WTC11 (cell line): ENCODE measurements around the gene PLK2.

Source experiments
- CREM ChIP-seq: sonication (generic); formaldehyde crosslinking; IDR thresholded peaks from 2 replicates; pipeline ENCODE4 v1.8.1; 2022; ENCODE audit warnings: mild to moderate bottlenecking, missing genetic modification reagents, moderate library complexity
- JUN ChIP-seq: sonication (generic); formaldehyde crosslinking; IDR thresholded peaks from 2 replicates; pipeline ENCODE4 v1.8.0; 2023; ENCODE audit warnings: mild to moderate bottlenecking, missing genetic modification reagents
- NFATC4 ChIP-seq: fragments of 250-450 bp; sonication (Bioruptor Pico); IDR thresholded peaks from 2 replicates; pipeline ENCODE4 v1.9.0; 2021; ENCODE audit warnings: mild to moderate bottlenecking
- NFYB ChIP-seq: sonication (generic); formaldehyde crosslinking; conservative IDR thresholded peaks from 2 replicates; pipeline ENCODE4 v1.8.0; 2022; ENCODE audit warnings: low read depth, missing genetic modification reagents
- SP1 ChIP-seq: sonication (generic); formaldehyde crosslinking; conservative IDR thresholded peaks from 2 replicates; pipeline ENCODE4 v1.8.1; 2022; ENCODE audit warnings: missing genetic modification reagents
- TF ChIP-seq, protein P1 (sequence below): fragments of 200-600 bp; IDR thresholded peaks from 2 replicates; pipeline ENCODE4 v1.8.0; 2022; ENCODE audit warnings: antibody characterized with exemption
- TF ChIP-seq, protein P2 (sequence below): sonication (generic); formaldehyde crosslinking; conservative IDR thresholded peaks from 2 replicates; pipeline ENCODE4 v1.8.1; 2022; ENCODE audit warnings: mild to moderate bottlenecking, missing genetic modification reagents
- TF ChIP-seq, protein P3 (sequence below): sonication (generic); formaldehyde crosslinking; IDR thresholded peaks from 2 replicates; pipeline ENCODE4 v1.8.0; 2023; ENCODE audit warnings: missing genetic modification reagents, mild to moderate bottlenecking, borderline replicate concordance
- TF ChIP-seq, protein P4 (sequence below): fragments of 250-450 bp; sonication (Bioruptor Pico); conservative IDR thresholded peaks from 2 replicates; pipeline ENCODE4 v1.9.0; 2021; ENCODE audit warnings: mild to moderate bottlenecking
- TF ChIP-seq, protein P5 (sequence below): sonication (generic); formaldehyde crosslinking; IDR thresholded peaks from 2 replicates; pipeline ENCODE4 v1.8.1; 2023; ENCODE audit warnings: mild to moderate bottlenecking, missing genetic modification reagents, moderate library complexity

DNA sequence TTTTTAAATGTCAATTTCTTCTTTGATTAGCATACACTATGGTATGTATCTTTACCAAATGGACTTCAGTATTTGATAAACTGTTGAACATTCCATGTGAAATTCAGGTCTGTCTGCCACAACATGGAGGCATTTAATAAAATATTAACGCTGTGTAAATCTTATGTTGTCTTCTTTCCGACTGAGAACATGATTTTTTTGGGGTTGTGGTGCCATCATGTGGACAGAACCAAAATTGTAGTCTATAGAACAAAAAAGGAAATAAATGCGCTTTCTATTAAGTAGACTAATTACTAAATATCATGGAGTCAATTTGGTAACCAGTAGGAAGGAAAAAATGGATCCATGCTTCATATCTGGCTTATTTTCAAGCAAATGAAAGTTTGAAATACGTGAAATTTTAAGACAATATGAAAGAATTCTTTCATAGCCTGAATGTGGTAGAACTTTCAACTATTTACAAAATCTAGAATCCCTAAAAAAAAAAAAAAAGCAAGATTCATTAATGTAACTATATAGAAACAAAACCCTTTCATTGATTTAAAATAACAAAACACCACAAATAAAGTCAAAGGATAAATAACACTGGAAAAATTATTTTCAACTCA is 2.8 kb upstream of the PLK2 start:
- TF ChIP-seq CREM (CRISPR knock-in tag) (no peak), NFYB (CRISPR knock-in tag) (no peak), NFATC4 (CRISPR knock-in tag) (no peak), JUN (CRISPR knock-in tag) (no peak), SP1 (CRISPR knock-in tag) (no peak)
- TF ChIP-seq, protein P1, sequence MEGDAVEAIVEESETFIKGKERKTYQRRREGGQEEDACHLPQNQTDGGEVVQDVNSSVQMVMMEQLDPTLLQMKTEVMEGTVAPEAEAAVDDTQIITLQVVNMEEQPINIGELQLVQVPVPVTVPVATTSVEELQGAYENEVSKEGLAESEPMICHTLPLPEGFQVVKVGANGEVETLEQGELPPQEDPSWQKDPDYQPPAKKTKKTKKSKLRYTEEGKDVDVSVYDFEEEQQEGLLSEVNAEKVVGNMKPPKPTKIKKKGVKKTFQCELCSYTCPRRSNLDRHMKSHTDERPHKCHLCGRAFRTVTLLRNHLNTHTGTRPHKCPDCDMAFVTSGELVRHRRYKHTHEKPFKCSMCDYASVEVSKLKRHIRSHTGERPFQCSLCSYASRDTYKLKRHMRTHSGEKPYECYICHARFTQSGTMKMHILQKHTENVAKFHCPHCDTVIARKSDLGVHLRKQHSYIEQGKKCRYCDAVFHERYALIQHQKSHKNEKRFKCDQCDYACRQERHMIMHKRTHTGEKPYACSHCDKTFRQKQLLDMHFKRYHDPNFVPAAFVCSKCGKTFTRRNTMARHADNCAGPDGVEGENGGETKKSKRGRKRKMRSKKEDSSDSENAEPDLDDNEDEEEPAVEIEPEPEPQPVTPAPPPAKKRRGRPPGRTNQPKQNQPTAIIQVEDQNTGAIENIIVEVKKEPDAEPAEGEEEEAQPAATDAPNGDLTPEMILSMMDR, result peak; percentile 35; the same call in 1 of the 2 replicates
- TF ChIP-seq, protein P2, sequence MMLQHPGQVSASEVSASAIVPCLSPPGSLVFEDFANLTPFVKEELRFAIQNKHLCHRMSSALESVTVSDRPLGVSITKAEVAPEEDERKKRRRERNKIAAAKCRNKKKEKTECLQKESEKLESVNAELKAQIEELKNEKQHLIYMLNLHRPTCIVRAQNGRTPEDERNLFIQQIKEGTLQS (CRISPR knock-in tag), result no peak
- TF ChIP-seq, protein P3, sequence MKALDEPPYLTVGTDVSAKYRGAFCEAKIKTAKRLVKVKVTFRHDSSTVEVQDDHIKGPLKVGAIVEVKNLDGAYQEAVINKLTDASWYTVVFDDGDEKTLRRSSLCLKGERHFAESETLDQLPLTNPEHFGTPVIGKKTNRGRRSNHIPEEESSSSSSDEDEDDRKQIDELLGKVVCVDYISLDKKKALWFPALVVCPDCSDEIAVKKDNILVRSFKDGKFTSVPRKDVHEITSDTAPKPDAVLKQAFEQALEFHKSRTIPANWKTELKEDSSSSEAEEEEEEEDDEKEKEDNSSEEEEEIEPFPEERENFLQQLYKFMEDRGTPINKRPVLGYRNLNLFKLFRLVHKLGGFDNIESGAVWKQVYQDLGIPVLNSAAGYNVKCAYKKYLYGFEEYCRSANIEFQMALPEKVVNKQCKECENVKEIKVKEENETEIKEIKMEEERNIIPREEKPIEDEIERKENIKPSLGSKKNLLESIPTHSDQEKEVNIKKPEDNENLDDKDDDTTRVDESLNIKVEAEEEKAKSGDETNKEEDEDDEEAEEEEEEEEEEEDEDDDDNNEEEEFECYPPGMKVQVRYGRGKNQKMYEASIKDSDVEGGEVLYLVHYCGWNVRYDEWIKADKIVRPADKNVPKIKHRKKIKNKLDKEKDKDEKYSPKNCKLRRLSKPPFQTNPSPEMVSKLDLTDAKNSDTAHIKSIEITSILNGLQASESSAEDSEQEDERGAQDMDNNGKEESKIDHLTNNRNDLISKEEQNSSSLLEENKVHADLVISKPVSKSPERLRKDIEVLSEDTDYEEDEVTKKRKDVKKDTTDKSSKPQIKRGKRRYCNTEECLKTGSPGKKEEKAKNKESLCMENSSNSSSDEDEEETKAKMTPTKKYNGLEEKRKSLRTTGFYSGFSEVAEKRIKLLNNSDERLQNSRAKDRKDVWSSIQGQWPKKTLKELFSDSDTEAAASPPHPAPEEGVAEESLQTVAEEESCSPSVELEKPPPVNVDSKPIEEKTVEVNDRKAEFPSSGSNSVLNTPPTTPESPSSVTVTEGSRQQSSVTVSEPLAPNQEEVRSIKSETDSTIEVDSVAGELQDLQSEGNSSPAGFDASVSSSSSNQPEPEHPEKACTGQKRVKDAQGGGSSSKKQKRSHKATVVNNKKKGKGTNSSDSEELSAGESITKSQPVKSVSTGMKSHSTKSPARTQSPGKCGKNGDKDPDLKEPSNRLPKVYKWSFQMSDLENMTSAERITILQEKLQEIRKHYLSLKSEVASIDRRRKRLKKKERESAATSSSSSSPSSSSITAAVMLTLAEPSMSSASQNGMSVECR (CRISPR knock-in tag), result no peak
- TF ChIP-seq, protein P4, sequence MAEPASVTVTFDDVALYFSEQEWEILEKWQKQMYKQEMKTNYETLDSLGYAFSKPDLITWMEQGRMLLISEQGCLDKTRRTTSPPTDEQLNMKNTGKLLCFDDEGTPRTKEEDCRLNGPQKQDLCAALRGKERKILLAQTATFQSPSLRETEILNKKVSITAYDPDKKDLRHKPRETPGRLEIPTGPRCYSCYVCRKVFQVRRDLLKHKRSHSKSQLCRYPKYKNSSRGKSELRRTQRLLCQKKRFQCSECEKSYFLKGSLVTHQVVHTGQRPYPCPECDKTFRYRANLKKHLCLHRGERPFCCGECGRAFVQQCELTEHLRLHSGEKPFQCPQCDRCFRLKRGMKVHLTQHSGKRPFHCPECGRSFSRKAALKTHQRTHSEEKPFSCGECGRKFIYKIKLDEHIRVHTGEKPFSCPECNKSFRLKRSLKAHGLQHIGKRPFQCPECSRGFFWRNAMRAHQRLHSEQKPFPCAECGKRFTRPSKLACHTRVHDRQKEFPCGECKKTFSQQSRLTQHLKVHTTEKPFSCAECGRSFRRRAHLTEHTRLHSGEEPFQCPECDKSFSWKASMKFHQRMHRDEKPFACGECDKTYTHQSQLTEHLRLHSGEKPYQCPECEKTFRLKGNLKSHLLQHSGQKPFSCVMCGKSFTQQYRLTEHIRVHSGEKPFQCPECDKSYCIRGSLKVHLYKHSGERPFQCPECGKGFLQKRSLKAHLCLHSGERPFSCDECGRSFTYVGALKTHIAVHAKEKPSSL (CRISPR knock-in tag), result no peak
- TF ChIP-seq, protein P5, sequence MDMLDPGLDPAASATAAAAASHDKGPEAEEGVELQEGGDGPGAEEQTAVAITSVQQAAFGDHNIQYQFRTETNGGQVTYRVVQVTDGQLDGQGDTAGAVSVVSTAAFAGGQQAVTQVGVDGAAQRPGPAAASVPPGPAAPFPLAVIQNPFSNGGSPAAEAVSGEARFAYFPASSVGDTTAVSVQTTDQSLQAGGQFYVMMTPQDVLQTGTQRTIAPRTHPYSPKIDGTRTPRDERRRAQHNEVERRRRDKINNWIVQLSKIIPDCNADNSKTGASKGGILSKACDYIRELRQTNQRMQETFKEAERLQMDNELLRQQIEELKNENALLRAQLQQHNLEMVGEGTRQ, result no peak
